ENCODE data around the gene EPHA6.
"Not testable (repeated sequence)": the region's sequence is repeated elsewhere in the genome, so short reads cannot be mapped to it uniquely, and the experiment has no call there.

The EPHA6 gene

GRCh38 chr3:97197083-97197482, 382.7 kb downstream of the EPHA6 start:
- no peak for DNase-seq

DNA sequence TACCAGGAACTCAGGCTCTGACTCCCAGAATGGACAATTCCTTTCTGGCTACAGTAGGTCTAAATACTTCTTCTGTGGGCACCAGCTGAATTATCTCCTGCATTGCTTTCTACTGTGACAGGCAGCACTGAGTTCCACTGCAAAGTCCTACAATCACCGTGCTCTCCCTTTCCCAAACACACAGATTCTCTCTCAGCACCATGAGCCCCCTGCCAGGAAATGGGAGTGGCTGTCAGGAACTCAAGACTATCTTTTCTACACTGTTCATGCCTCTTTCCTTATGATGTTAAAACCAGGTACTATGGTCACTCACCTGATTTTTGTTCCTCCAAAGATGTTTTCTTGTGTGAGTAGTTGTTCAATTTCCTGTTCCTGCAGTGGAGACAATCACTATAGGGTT, 383.4 kb downstream of the EPHA6 start:
- DNase-seq = no peak

GRCh38 chr3:97200387-97200786, 386.0 kb downstream of the EPHA6 start:
- DNase-seq = no peak

DNA sequence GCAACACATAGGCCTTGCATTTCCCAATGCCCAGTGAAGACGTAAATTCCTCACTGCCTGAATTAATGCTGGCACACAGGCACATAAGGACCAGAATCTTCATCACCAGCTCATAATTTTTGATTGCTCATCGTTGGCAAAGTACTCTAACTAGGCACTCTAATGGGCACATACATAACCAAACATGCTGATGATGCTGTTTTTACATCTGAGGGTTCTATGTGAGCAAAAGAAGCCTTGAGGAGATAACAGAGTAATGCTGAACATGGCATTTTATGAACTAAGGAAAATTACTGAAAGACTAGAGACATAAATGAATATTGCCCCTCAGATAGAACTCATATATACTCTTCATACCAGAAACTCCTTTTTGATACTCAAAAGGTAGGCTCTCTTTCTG, 387.4 kb downstream of the EPHA6 start:
- DNase-seq = no peak

DNA sequence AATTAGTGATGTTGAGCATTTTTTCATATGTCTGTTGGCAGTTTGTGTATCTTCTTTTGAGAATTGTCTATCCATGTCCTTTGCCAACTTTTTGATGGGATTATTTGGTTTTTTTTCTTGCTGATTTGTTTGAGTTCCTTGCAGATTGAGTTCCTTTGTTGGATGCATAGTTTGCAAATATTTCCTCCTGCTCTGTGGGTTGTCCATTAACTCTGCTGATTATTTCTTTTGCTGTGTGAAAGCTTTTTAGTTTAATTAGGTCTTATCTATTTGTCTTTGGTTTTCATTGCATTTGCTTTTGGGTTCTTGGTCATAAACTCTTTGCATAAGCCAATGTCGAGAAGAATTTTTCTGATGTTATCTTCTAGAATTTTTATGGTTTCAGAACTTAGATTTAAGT, 414.6 kb downstream of the EPHA6 start:
- no peak for DNase-seq

GRCh38 chr3:97230486-97230885, 416.1 kb downstream of the EPHA6 start:
- no peak for DNase-seq

GRCh38 chr3:97232393-97233034, 418.1 kb downstream of the EPHA6 start:
- no peak for DNase-seq

- no peak for DNase-seq
Observed at GRCh38 chr3:97235179-97235578, 420.8 kb downstream of the EPHA6 start.

DNA sequence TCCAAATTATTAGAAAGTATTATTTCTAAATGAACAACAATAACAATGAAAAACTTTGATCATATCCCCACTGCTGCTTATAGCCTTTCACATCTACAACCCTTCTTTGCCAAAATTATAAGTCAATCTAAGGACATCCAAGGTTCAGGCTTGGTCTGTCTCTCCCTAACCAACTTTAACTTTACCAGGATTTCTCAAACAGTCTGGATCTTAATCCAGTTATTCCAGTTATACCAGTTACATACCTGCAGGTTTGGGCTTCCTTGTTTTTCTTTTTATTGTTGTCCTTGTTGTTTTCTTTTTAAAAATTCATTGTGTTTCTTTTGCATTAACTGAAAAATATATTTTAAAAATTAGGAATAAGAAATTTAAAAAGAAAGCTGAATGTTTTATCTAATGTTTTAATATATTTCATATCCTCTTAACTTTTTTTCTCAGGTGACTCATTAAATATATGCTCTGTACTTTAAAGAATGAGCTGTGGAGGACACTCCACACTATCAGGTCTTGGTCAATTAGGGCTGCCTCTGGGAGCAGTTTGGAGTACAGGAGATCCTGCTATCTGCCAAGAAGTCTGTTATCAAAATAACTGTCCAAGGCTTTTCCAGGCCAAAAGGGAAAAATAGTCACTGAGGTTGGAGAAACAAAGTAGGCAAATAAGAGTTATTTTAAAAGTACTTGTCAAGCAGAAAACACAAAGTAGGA, 421.4 kb downstream of the EPHA6 start:
- no peak for DNase-seq

- DNase-seq = no peak
Observed at GRCh38 chr3:97241417-97241816, 427.0 kb downstream of the EPHA6 start.

DNA sequence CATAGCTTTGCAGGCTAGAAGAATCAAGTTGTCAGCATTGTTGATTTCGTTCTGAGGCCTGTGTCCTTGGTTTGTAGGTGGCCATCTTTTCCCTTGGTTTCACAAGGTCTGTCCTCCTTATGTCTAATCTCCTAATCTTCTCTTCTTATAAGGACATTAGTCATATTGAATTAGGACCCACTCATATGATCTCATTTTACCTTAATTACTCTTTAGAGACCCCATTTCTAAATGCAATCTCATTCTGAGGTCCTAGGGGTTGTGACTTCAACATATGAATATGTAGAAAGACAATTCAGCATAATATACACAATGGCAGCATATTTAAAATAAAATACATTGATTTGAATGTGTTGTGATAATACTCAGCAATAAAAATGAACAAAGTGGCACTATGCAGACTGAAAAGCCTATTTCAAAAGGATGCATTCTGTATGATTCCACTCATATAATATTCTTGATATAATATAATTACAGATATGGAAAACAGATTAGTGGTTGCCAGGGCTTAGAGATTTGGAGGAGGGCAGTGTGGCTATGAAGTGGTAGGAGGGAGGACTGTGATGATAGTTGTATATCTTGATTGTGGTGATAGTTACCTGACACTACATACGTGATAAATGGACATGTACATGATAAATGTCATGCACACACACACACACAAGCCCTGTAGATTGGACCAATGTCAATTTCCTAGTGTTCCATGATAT, 431.0 kb downstream of the EPHA6 start:
- no peak for DNase-seq

GRCh38 chr3:97256060-97256459, 441.7 kb downstream of the EPHA6 start:
- DNase-seq = no peak

DNA sequence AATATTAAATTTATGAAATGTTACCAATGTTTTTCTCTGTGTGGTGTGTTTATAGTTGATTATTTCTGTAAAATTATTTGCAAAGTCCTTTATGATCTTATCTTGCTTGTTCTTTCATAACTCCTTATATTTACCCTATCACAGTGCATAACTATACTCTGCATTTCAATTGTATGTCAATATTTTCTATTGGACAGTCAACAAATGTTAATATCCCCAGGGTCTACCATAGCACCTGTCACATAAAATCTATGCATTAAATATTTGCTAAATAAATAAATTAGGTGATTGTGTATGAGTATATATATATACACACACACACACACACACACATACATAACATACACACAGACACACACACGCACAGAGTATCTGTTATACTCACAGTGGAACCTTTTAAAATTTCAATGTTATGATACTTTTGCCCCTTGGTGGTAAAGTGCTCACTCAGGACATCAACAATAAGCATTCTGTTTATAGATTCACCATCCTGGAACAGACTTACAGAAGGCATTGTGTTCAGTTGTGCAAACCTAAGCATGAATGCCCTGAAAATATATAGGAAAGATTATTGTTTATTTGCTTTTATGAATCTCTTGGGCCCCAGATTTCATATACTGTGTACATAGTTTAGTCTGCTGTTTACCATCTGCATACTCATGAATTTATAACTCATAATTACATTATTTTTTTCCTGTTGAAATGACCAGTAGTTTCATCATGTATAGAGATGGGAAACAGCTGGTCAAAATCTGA, 443.7 kb downstream of the EPHA6 start:
- DNase-seq = no peak

- no peak for DNase-seq
Observed at GRCh38 chr3:97259263-97259662, 444.9 kb downstream of the EPHA6 start.

DNA sequence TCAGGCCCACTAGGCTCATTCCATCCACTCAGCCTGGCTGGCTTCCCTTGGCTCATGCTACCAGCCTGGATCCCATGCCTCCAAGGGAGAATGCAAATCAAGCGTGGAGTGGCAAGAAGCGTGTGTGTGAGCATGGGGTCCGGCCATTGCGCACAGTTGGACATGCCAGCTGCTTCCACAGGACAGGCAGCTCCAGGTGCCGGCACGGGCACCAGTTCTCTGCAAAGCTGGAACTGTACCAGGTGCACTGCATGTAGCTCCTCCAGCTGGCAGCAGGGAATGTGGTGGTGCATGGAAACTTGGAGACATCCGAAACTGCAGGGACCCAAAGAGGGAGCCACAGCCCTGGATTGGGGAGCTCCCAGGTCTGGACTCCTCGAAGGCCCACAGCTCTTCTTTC, 449.8 kb downstream of the EPHA6 start:
- no peak for DNase-seq

DNA sequence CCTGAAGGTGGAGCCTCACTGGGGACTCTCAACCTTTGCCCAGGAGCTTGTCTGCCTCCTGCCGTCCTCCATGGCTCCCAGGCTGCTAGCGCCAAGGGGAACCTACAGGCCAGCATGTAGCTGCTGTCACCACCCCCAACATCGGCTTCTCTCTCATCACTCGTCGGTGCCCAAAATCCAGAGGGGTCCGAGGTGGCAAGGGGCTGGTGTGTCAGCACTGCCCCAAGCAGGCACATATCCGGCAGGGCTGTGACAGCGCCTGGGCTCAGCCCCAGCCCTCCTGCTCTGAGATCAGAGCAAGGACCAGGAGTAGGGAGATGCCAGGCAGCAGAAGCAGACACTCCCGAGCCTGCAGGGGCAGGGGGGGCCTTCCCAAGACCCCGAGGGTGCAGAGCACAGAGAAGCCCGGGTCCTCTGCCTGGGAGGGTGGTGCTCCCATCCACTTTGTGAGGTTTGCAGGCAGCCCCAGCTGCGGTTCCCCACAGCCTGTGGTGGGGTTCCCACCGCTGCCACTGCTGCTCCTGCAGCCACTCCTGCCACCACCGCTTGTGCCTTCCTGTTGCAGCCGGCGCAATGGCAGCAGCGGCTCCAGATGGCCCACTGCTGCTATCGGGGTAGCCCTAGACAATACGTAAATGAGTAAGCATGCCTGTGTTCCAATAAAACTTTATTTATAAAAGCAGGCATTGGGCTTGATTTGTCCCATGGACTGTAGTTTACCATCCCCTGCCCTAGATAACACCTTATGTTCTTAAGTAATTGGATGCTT, 451.0 kb downstream of the EPHA6 start:
- DNase-seq = no peak

DNA sequence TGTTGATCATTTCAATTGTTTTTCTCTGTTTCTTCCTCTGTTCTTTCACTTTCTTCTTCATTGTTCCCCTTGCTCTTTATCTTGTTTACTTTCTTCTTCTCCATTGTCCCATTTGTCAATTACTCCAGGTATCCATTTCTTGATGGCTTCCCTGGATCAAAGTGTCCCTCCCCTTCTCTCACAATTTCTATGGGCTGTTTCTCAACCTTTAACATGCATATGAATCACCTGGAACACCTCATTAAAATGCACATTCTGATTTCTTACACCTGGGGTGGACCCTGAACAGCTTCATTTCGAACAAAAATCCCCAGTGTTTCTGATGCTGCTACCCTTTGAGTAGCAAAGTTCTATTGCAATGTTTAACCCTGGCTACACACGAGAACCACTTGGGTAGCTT, 454.8 kb downstream of the EPHA6 start:
- no peak for DNase-seq

GRCh38 chr3:97276879-97277550, 462.6 kb downstream of the EPHA6 start:
- not testable (repeated sequence) for DNase-seq

DNA sequence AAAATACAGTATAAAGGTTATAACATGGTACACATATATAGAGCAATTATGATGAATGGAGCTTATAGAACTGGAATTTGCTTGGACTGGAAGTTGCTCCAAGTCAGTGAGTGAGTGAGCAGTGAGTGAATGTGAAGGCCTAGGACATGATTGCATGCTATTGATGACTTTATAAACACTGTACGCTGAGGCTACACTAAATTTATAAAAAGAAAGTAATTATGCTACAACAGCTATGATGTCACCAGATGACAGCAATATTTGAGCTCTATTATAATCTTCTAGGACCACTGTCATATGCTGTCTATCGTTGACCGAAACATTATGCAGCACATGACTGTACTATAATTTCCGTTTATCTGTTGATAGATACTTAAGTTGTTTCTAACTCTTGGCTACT, 463.3 kb downstream of the EPHA6 start:
- no peak for DNase-seq

GRCh38 chr3:97278506-97278905, 464.1 kb downstream of the EPHA6 start:
- DNase-seq = no peak

- DNase-seq = no peak
Observed at GRCh38 chr3:97291901-97292300, 477.5 kb downstream of the EPHA6 start.

DNA sequence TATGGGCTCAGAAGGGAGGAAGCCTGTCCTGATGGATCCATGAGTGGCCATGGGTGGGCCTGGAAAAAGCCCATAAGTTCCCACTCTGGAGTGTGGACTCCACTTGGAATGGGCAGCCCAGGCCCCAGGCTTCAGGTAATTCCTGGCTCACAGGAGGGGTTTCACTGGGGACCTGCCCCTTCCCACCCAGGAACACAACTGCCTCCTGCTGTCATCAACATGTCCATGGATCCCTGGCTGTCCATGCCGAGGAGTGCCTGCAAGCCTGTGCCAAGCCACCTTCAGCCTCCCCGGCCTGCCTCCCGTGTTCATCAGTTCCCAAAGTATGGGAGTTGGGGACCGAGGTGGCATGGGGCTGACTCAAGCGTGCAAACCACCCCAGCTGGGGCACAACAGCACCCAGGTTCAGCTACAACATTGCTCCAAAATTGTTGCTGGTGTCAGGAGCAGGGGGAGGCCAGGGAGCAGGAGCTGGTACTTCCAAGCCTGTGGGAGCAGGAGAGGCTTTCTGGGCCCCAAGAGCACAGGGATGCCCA, 479.3 kb downstream of the EPHA6 start:
- no peak for DNase-seq

Data from cerebellar nuclear complex (tissue), 1 donor.